NCI-H146 (cell line): Measurements from ENCODE around the gene TMEM272.

Experiments
- DNase-seq: peaks from one replicate; lab custom pipeline; 2025; lab: John Stamatoyannopoulos, UW

Gene TMEM272

GRCh38 chr13:51844862-51845573 is at the start of gene TMEM272:
TMEM272 (minus strand) TSS chr13:51845177; CDS start chr13:51838530, 6,647 bp downstream.
- DNase-seq: peak; percentile 53

GRCh38 chr13:51894239-51894638 is 49.3 kb upstream of the TMEM272 start:
- no peak for DNase-seq

- no peak for DNase-seq
Measured at GRCh38 chr13:51892657-51893056, 47.7 kb upstream of the TMEM272 start.

- DNase-seq: no peak
Measured at GRCh38 chr13:51887468-51887867, 42.5 kb upstream of the TMEM272 start.

- DNase-seq: no peak
Measured at GRCh38 chr13:51885651-51886050, 40.7 kb upstream of the TMEM272 start.

- DNase-seq: no peak
Measured at GRCh38 chr13:51883226-51883600, 38.2 kb upstream of the TMEM272 start.

- DNase-seq: no peak
Measured at GRCh38 chr13:51882570-51883225, 37.7 kb upstream of the TMEM272 start.

- DNase-seq: no peak
Measured at GRCh38 chr13:51881296-51881695, 36.3 kb upstream of the TMEM272 start.

GRCh38 chr13:51879133-51879532 is 34.2 kb upstream of the TMEM272 start:
- no peak for DNase-seq

- peak; percentile 3 for DNase-seq
Measured at GRCh38 chr13:51874651-51875050, 29.7 kb upstream of the TMEM272 start.

GRCh38 chr13:51873837-51874236 is 28.9 kb upstream of the TMEM272 start:
- no peak for DNase-seq

GRCh38 chr13:51873117-51873798 is 28.3 kb upstream of the TMEM272 start:
- DNase-seq: no peak

- no peak for DNase-seq
Measured at GRCh38 chr13:51870616-51871015, 25.6 kb upstream of the TMEM272 start.

- no peak for DNase-seq
Measured at GRCh38 chr13:51869916-51870315, 24.9 kb upstream of the TMEM272 start.

GRCh38 chr13:51867062-51867461 is 22.1 kb upstream of the TMEM272 start:
- DNase-seq: no peak

- no peak for DNase-seq
Measured at GRCh38 chr13:51865838-51866237, 20.9 kb upstream of the TMEM272 start.

- DNase-seq: no peak
Measured at GRCh38 chr13:51862957-51863356, 18.0 kb upstream of the TMEM272 start.

GRCh38 chr13:51861723-51862300 is 16.8 kb upstream of the TMEM272 start, which contains the start of gene CCDC70:
CCDC70 (plus strand) TSS chr13:51861969; CDS start chr13:51865412, 3,443 bp downstream.
- DNase-seq: no peak

- DNase-seq: peak; percentile 37
Measured at GRCh38 chr13:51858433-51859247, 13.7 kb upstream of the TMEM272 start.

GRCh38 chr13:51856998-51857397 is 12.0 kb upstream of the TMEM272 start:
- DNase-seq: peak; percentile 54

GRCh38 chr13:51856027-51856736 is 11.2 kb upstream of the TMEM272 start:
- DNase-seq: no peak
